Esophagus muscularis mucosa (tissue), 4 donors: ENCODE measurements around the gene ACYP1. TPM values are rescaled to one million over a fixed set of nuclear protein-coding genes. Genes with fewer than 3 reads are reported as not detected.
A peak's percentile ranks its signal among the peaks of the same experiment; 100 is the strongest.

Experiments
- DNase-seq: peaks from one replicate; pipeline ENCODE4 v3.0.0-alpha.2; 2017; ENCODE audit errors: extremely low spot score
- H3K27ac ChIP-seq, 4 donors: fragments of 200-600 bp; sonication (generic); replicated peaks in 1 of 4; 1 replicate in 3 of 4; 2 replicates in 1 of 4; pipeline ENCODE4 v1.5.1; 2016 to 2019; ENCODE audit warnings: mild to moderate bottlenecking in 1 of 4
- H3K27me3 ChIP-seq, 4 donors: fragments of 200-600 bp; sonication (generic); one replicate each; pipeline versions ENCODE4 v1.5.1 to v1.6.0; 2016 to 2019
- H3K36me3 ChIP-seq, 4 donors: fragments of 200-600 bp; sonication (generic); one replicate each; pipeline ENCODE4 v1.5.1; 2016 to 2019
- H3K4me1 ChIP-seq, 4 donors: fragments of 200-600 bp; sonication (generic); one replicate each; pipeline ENCODE4 v1.5.1; 2016 to 2019
- H3K4me3 ChIP-seq, 4 donors: fragments of 200-600 bp; sonication (generic); 1 replicate in 2 of 4; 2 replicates in 2 of 4; pipeline ENCODE4 v1.5.1; 2016 to 2019; ENCODE audit warnings: mild to moderate bottlenecking in 4 of 4, moderate library complexity in 1 of 4
- H3K9me3 ChIP-seq, 4 donors: fragments of 200-600 bp; sonication (generic); 1 replicate in 3 of 4; 2 replicates in 1 of 4; pipeline ENCODE4 v1.5.1; 2016 to 2019
- EP300 ChIP-seq: sonication (generic); formaldehyde crosslinking; IDR thresholded peaks from one replicate; pipeline ENCODE4 v1.6.1; 2017; ENCODE audit warnings: antibody characterized with exemption
- POLR2A ChIP-seq: fragments of 450-650 bp; IDR thresholded peaks from one replicate; pipeline ENCODE4 v1.6.1; 2017; ENCODE audit warnings: antibody characterized with exemption, moderate library complexity, mild to moderate bottlenecking, low read depth
- POLR2AphosphoS5 ChIP-seq, 2 donors: sonication (generic); formaldehyde crosslinking; IDR thresholded peaks; one replicate each; pipeline ENCODE4 v1.6.1; 2017; ENCODE audit warnings: antibody characterized with exemption in 2 of 2
- WGBS: methylation state at CpG from one replicate; pipeline ENCODE4 v1.1.5; 2018; 5-methylcytosine and 5-hydroxymethylcytosine counted together
- intact Hi-C: fragments of 100-400 bp; cut with DNase I; formaldehyde crosslinking; loops from one replicate; pipeline ENCODE4 v1.15.1; 2023
- total RNA-seq, 4 donors: library from RNA; depleted of rRNA; stranded (reverse); fragments of >200 nt; gene quantifications; one replicate each; pipeline versions ENCODE4 v1.1.0 to v1.2.1, GENCODE V29; 2016
- TF ChIP-seq, protein P1 (sequence below), 3 experiments: fragments of 200-600 bp in 2 of 3; fragments of 450-650 bp in 1 of 3; sonication (generic) in 2 of 3; IDR thresholded peaks; one replicate each; pipeline ENCODE4 v1.5.1; 2017 to 2019; ENCODE audit warnings: antibody characterized with exemption in 3 of 3, mild to moderate bottlenecking in 2 of 3, moderate library complexity in 1 of 3

ACYP1 gene
- total RNA-seq, 4 donors from 2014 or later, result 9.1 to 20.3 (median 16.9) TPM

DNA sequence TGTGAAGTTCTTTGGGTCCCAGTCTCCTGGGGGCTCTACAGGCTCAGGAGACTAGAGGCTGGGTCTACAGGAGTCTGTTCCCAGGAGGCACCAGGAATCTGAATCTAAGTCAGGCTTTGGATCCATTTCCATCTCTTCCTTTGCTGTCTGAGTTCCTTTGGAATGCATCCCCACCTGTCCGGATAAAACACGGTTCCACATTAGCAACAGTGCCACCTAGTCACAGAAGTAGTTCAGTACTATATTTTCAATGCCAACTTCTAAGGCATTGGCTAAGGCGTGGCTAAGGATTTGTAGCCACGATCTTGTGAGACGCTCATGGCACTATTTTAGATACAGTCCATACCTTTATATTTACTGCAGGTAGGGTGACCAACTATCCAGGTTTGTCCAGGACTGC lies 20.7 kb upstream of the ACYP1 start:
- TF ChIP-seq, protein P1, sequence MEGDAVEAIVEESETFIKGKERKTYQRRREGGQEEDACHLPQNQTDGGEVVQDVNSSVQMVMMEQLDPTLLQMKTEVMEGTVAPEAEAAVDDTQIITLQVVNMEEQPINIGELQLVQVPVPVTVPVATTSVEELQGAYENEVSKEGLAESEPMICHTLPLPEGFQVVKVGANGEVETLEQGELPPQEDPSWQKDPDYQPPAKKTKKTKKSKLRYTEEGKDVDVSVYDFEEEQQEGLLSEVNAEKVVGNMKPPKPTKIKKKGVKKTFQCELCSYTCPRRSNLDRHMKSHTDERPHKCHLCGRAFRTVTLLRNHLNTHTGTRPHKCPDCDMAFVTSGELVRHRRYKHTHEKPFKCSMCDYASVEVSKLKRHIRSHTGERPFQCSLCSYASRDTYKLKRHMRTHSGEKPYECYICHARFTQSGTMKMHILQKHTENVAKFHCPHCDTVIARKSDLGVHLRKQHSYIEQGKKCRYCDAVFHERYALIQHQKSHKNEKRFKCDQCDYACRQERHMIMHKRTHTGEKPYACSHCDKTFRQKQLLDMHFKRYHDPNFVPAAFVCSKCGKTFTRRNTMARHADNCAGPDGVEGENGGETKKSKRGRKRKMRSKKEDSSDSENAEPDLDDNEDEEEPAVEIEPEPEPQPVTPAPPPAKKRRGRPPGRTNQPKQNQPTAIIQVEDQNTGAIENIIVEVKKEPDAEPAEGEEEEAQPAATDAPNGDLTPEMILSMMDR (IDR thresholded peaks at IDR 0.05), result peak in 2 of 3 experiments; percentile 4 to 12
- no peak for TF ChIP-seq POLR2A
- no peak for TF ChIP-seq EP300
- no peak for TF ChIP-seq POLR2AphosphoS5 (IDR thresholded peaks at IDR 0.05)
- Histone ChIP-seq H3K4me3 (no peak overlapping the region), H3K27ac (no peak overlapping the region), H3K9me3 (no peaks in the 10 kb centered on the region), H3K36me3 (peaks cover 45 to 84% (median 66%) of the 10 kb centered on the region in 4 donors), H3K4me1 (peaks cover 0 to 31% (median 28%) of the 10 kb centered on the region in 4 donors), H3K27me3 (no peaks in the 10 kb centered on the region)
- intact Hi-C loops, result loop anchor here (10.0 kb wide), 2 partner anchors 80 to 170 kb away; partner anchors contain the start of gene EIF2B2
- DNase-seq, result no peak
- 66% methylated on average over 5 of the region's 5 CpGs for WGBS

DNA sequence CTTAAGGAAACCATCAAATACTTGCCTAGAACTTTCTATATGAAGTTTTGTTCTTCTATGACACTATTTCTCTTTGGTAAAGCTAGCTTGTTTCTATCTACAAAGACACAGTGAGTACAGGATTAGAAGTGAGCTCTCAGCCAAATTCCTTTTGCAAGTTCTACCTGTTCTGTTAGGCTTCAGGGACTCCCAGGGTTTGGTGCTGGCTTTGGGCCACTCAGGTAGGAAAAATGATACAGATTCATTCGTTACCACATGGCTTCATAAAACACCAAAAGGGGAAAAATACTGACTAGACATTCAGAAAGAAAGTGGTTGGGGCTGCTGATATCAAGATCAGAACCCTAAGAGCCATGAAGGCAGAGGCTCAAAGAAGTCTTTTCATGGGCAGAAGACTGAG lies 19.4 kb upstream of the ACYP1 start:
- Histone ChIP-seq H3K27ac (no peak overlapping the region), H3K36me3 (peaks cover 44 to 72% (median 54%) of the 10 kb centered on the region in 4 donors), H3K9me3 (no peaks in the 10 kb centered on the region), H3K4me1 (peaks cover 0 to 28% (median 27%) of the 10 kb centered on the region in 4 donors), H3K27me3 (no peaks in the 10 kb centered on the region), H3K4me3 (no peak overlapping the region)
- no peak for DNase-seq
- 90% methylated on average over 1 of the region's 1 CpG for WGBS
- no peak for TF ChIP-seq EP300
- TF ChIP-seq, protein P1 (IDR thresholded peaks at IDR 0.05), result no peak
- TF ChIP-seq POLR2AphosphoS5 (IDR thresholded peaks at IDR 0.05), result no peak
- TF ChIP-seq POLR2A, result no peak
- intact Hi-C loops, result loop anchor here (10.0 kb wide), 2 partner anchors 78 to 168 kb away; partner anchors contain the start of gene EIF2B2

DNA sequence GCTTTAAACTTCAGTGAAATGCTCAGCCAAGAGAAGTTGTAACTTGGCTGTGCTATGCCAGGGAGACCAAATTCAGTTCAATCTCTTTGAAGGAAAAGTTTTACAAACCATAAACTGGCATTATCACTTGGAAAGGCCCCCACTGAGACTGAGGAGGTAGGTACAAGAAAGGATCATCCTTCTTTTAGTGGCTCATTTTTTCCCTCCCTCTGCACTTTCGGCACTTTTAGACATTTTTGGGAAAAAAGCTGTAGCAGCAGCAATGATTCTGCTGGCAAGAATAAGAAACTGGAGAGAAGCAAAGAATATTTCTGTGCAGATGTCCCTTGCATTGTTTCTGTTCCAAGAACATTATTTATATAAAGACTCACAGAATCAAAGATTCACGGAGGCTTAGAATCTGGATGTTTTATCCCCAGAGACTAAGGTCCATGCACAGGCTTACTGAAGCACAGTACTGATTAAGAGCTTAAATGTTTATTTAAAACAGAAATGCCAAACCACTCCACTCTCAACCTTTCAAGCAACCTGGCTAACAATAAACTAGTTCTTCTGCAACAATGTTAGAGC lies 17.9 kb upstream of the ACYP1 start:
- H3K36me3 ChIP-seq, result peaks cover 29 to 57% (median 42%) of the 10 kb centered on the region in 4 donors
- H3K4me1 ChIP-seq, result peaks cover 0 to 26% (median 26%) of the 10 kb centered on the region in 4 donors
- DNase-seq, result no peak
- intact Hi-C loops, result loop anchor here (10.0 kb wide), 2 partner anchors 77 to 167 kb away; partner anchors contain the start of gene EIF2B2
- WGBS, result 41% methylated on average over 2 of the region's 2 CpGs
- no peaks in the 10 kb centered on the region for H3K9me3 ChIP-seq
- H3K27ac ChIP-seq, result peak overlapping the region; percentile 33 to 73 (median 62)
- TF ChIP-seq, protein P1 (IDR thresholded peaks at IDR 0.05), result no peak
- TF ChIP-seq POLR2A (no peak), EP300 (no peak), POLR2AphosphoS5 (IDR thresholded peaks at IDR 0.05) (no peak)
- H3K27me3 ChIP-seq, result no peaks in the 10 kb centered on the region
- no peak overlapping the region for H3K4me3 ChIP-seq

DNA sequence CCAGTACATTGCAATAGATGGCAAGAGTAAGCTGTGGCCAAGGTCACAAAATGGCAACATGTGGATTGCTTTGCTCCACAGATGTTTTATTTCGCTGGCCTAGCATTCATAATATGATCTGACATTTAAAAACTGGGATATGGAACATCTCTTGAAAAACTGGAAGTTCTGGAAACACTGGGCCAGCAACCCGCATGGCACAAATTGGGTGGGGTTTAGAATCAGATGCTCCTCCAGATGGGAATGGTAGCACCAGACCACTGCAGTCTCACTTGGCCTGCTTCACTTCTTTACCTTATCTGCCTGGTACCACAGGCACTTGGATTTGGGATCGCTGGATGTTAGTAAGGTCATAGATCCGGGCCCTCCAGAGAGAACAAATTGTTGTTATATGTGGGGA lies 15.7 kb upstream of the ACYP1 start:
- WGBS, result 50% methylated on average over 4 of the region's 4 CpGs
- H3K36me3 ChIP-seq, result peaks cover 10 to 34% (median 21%) of the 10 kb centered on the region in 4 donors
- H3K9me3 ChIP-seq, result no peaks in the 10 kb centered on the region
- no peak for DNase-seq
- TF ChIP-seq, protein P1 (IDR thresholded peaks at IDR 0.05), result no peak
- intact Hi-C loops, result no loop called here
- no peaks in the 10 kb centered on the region for H3K27me3 ChIP-seq
- H3K4me3 ChIP-seq, result no peak overlapping the region
- peaks cover 0 to 26% (median 26%) of the 10 kb centered on the region in 4 donors for H3K4me1 ChIP-seq
- H3K27ac ChIP-seq, result peak overlapping the region in 1 of 4 donors; percentile 13
